Activated CD4-positive, alpha-beta T cell treated with anti-CD3 and anti-CD28 coated beads for 4 hours (primary cell): ENCODE measurements around the gene ARL15.
"Not testable (repeated sequence)": the region's sequence is repeated elsewhere in the genome, so short reads cannot be mapped to it uniquely, and the experiment has no call there.

Source experiments
- DNase-seq, 2 donors: peaks; one replicate each; pipeline ENCODE4 v3.0.0-alpha.2; 2020

Gene ARL15

GRCh38 chr5:54086191-54086590, 224.2 kb downstream of the ARL15 start:
- no peak for DNase-seq

GRCh38 chr5:54084696-54085095, 225.7 kb downstream of the ARL15 start:
- no peak for DNase-seq

- no peak for DNase-seq
These were observed 226.5 kb downstream of the ARL15 start for GRCh38 chr5:54083851-54084250.

GRCh38 chr5:54083245-54083644, 227.1 kb downstream of the ARL15 start:
- DNase-seq, result no peak

- DNase-seq, result no peak
These were observed 229.0 kb downstream of the ARL15 start for GRCh38 chr5:54081415-54081814.

GRCh38 chr5:54080831-54081230, 229.5 kb downstream of the ARL15 start:
- DNase-seq, result no peak

GRCh38 chr5:54073735-54074134, 236.6 kb downstream of the ARL15 start:
- DNase-seq, result no peak

- no peak for DNase-seq
These were observed 237.2 kb downstream of the ARL15 start for GRCh38 chr5:54073131-54073530.

- DNase-seq, result no peak
These were observed 243.9 kb downstream of the ARL15 start for GRCh38 chr5:54066433-54066832.

GRCh38 chr5:54063817-54064216, 246.6 kb downstream of the ARL15 start:
- no peak for DNase-seq

- DNase-seq, result no peak
These were observed 247.4 kb downstream of the ARL15 start for GRCh38 chr5:54062958-54063357.

- not testable (repeated sequence) for DNase-seq
These were observed 249.5 kb downstream of the ARL15 start for GRCh38 chr5:54060919-54061318.

- no peak for DNase-seq
These were observed 260.4 kb downstream of the ARL15 start for GRCh38 chr5:54049963-54050362.

- no peak for DNase-seq
These were observed 261.2 kb downstream of the ARL15 start for GRCh38 chr5:54049144-54049543.

- no peak for DNase-seq
These were observed 265.1 kb downstream of the ARL15 start for GRCh38 chr5:54045077-54045792.

- not testable (repeated sequence) for DNase-seq
These were observed 266.1 kb downstream of the ARL15 start for GRCh38 chr5:54044276-54044675.

- no peak for DNase-seq
These were observed 269.6 kb downstream of the ARL15 start for GRCh38 chr5:54040804-54041203.

GRCh38 chr5:54040018-54040417, 270.4 kb downstream of the ARL15 start:
- DNase-seq, result no peak

GRCh38 chr5:54037205-54037604, 273.2 kb downstream of the ARL15 start:
- no peak for DNase-seq

GRCh38 chr5:54030981-54031380, 279.4 kb downstream of the ARL15 start:
- no peak for DNase-seq

GRCh38 chr5:54024466-54024865, 285.9 kb downstream of the ARL15 start:
- no peak for DNase-seq

- DNase-seq, result no peak
These were observed 288.1 kb downstream of the ARL15 start for GRCh38 chr5:54022223-54022622.

GRCh38 chr5:54021431-54022164, 288.8 kb downstream of the ARL15 start:
- no peak for DNase-seq

- DNase-seq, result no peak
These were observed 291.9 kb downstream of the ARL15 start for GRCh38 chr5:54018438-54018837.

- no peak for DNase-seq
These were observed 292.8 kb downstream of the ARL15 start for GRCh38 chr5:54017580-54017979.
